ENCODE results near the gene PINK1. TPM values are rescaled to one million over a fixed set of nuclear protein-coding genes. Genes with fewer than 3 reads are reported as not detected.

PINK1 gene
- total RNA-seq, 1 experiment from 2014 or later = 17.0 TPM

- Histone ChIP-seq H3K27me3 (ENCODE audit: insufficient read depth, low read length) (no peaks in the 10 kb centered on the region), H3K23me2 (ENCODE audit: insufficient read length, low read depth, low read length, poor library complexity, severe bottlenecking) (peaks cover 10% of the 10 kb centered on the region), H4K5ac (ENCODE audit: insufficient read length, low read depth, low read length) (no peak overlapping the region), H3K79me1 (ENCODE audit: insufficient read depth, low read depth, low read length, poor library complexity, severe bottlenecking) (no peaks in the 10 kb centered on the region), H2BK15ac (ENCODE audit: low read depth, low read length) (no peak overlapping the region), H2BK5ac (ENCODE audit: insufficient read length, low read length) (no peak overlapping the region), H3K14ac (ENCODE audit: insufficient read depth, low read length) (no peak overlapping the region; the same call in 1 of the 2 replicates), H3K4me1 (ENCODE audit: insufficient read depth, low read length) (no peaks in the 10 kb centered on the region), H2AK5ac (ENCODE audit: insufficient read length, low read length) (no peak overlapping the region), H4K8ac (replicated peaks; ENCODE audit: insufficient read length, low read depth, low read length) (no peak overlapping the region), H3K56ac (ENCODE audit: insufficient read length, low read depth, low read length) (no peak overlapping the region), H3K23ac (ENCODE audit: insufficient read length, low read depth, low read length) (no peak overlapping the region), H2BK20ac (ENCODE audit: low read depth, low read length, poor library complexity, severe bottlenecking) (no peak overlapping the region), H3K4me2 (ENCODE audit: insufficient read depth, insufficient read length, low read length) (no peak overlapping the region), H3K9ac (ENCODE audit: extremely low read depth, insufficient read length, low read length) (no peak overlapping the region), H3K4ac (ENCODE audit: low read depth, low read length) (no peak overlapping the region), H2AFZ (ENCODE audit: low read length) (no peak overlapping the region), H3K18ac (ENCODE audit: insufficient read length, low read depth, low read length) (no peak overlapping the region), H2BK120ac (ENCODE audit: low read depth, low read length, poor library complexity, severe bottlenecking) (no peak overlapping the region), H4K91ac (ENCODE audit: insufficient read length, low read depth, low read length) (no peak overlapping the region), H3K9me3 (ENCODE audit: control insufficient read depth, low read depth, low read length) (no peaks in the 10 kb centered on the region), H3K27ac (ENCODE audit: insufficient read length, low read depth, low read length) (no peak overlapping the region), H2BK12ac (ENCODE audit: insufficient read length, low read depth, low read length) (no peak overlapping the region), H3K79me2 (ENCODE audit: insufficient read depth, low read length) (no peaks in the 10 kb centered on the region), H3T11ph (ENCODE audit: low read length) (no peak overlapping the region), H4K20me1 (ENCODE audit: control insufficient read depth, insufficient read depth, insufficient read length) (no peaks in the 10 kb centered on the region)
- no peak for DNase-seq
- TF ChIP-seq, protein P1, sequence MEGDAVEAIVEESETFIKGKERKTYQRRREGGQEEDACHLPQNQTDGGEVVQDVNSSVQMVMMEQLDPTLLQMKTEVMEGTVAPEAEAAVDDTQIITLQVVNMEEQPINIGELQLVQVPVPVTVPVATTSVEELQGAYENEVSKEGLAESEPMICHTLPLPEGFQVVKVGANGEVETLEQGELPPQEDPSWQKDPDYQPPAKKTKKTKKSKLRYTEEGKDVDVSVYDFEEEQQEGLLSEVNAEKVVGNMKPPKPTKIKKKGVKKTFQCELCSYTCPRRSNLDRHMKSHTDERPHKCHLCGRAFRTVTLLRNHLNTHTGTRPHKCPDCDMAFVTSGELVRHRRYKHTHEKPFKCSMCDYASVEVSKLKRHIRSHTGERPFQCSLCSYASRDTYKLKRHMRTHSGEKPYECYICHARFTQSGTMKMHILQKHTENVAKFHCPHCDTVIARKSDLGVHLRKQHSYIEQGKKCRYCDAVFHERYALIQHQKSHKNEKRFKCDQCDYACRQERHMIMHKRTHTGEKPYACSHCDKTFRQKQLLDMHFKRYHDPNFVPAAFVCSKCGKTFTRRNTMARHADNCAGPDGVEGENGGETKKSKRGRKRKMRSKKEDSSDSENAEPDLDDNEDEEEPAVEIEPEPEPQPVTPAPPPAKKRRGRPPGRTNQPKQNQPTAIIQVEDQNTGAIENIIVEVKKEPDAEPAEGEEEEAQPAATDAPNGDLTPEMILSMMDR (conservative IDR thresholded peaks at IDR 0.05) = no peak
- H3K27me3 Mint-ChIP-seq (ENCODE audit: low read depth) = peaks cover 14% of the 10 kb centered on the region
- no peaks in the 10 kb centered on the region for H3K9me3 Mint-ChIP-seq
- no CpG with 5 or more reads among the region's 9 CpGs for WGBS (ENCODE audit: extremely low coverage, insufficient read length, low lambda C conversion rate)
- peak overlapping the region in 2 of 3 experiments; percentile 49 to 61; a peak in 3 of 7 replicates for H3K27ac Mint-ChIP-seq
- peak overlapping the region in 1 of 2 experiments; percentile 34; a peak in 1 of 5 replicates for H3K4me3 Mint-ChIP-seq
- H3K36me3 Mint-ChIP-seq (ENCODE audit: insufficient read depth in 1 of 3, low read depth in 3 of 3) = peaks cover 0 to 11% (median 5%) of the 10 kb centered on the region in 3 experiments; a peak in 4 of 7 replicates
- peaks cover 9 to 17% of the 10 kb centered on the region in 2 experiments; a peak in 3 of 4 replicates for H3K4me1 Mint-ChIP-seq
Measured at GRCh38 chr1:20699558-20699957, 66.3 kb downstream of the PINK1 start.
